ENCODE measurements around the gene SLC39A10.

SLC39A10 gene

GRCh38 chr2:195716466-195716865 lies 59.4 kb downstream of the SLC39A10 start:
- Histone ChIP-seq H3K9ac (ENCODE audit: low read length) (no peak overlapping the region), H4K20me1 (ENCODE audit: insufficient read depth, low read length) (no peaks in the 10 kb centered on the region), H2AFZ (ENCODE audit: low read length) (no peak overlapping the region), H3K4me1 (ENCODE audit: low read length) (no peaks in the 10 kb centered on the region), H3K27ac (ENCODE audit: low read length) (no peak overlapping the region), H3K9me2 (replicated peaks; ENCODE audit: insufficient read depth, low read length) (no peaks in the 10 kb centered on the region), H3K4me2 (ENCODE audit: low read depth, low read length) (no peak overlapping the region), H3K27me3 (replicated peaks; ENCODE audit: insufficient read depth, low read length) (no peaks in the 10 kb centered on the region), H3K36me3 (replicated peaks; ENCODE audit: insufficient read depth, low read length) (peaks cover 4% of the 10 kb centered on the region; the same call in 1 of the 2 replicates), H3K79me2 (ENCODE audit: low read length) (no peaks in the 10 kb centered on the region), H3K9me3 (replicated peaks; ENCODE audit: insufficient read depth, low read length) (no peaks in the 10 kb centered on the region), H3K4me3 (ENCODE audit: low read length) (no peak overlapping the region), H3F3A (ENCODE audit: insufficient read depth, low read length) (no peaks in the 10 kb centered on the region)
- DNase-seq: no peak
- no peak for TF ChIP-seq EZH2 (optimal IDR thresholded peaks at IDR 0.05; ENCODE audit: low read depth, low read length)
- TF ChIP-seq, protein P1, sequence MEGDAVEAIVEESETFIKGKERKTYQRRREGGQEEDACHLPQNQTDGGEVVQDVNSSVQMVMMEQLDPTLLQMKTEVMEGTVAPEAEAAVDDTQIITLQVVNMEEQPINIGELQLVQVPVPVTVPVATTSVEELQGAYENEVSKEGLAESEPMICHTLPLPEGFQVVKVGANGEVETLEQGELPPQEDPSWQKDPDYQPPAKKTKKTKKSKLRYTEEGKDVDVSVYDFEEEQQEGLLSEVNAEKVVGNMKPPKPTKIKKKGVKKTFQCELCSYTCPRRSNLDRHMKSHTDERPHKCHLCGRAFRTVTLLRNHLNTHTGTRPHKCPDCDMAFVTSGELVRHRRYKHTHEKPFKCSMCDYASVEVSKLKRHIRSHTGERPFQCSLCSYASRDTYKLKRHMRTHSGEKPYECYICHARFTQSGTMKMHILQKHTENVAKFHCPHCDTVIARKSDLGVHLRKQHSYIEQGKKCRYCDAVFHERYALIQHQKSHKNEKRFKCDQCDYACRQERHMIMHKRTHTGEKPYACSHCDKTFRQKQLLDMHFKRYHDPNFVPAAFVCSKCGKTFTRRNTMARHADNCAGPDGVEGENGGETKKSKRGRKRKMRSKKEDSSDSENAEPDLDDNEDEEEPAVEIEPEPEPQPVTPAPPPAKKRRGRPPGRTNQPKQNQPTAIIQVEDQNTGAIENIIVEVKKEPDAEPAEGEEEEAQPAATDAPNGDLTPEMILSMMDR (IDR thresholded peaks at IDR 0.05; ENCODE audit: low read length): no peak
- TF ChIP-seq EZH2phosphoT487 (IDR thresholded peaks at IDR 0.05; ENCODE audit: low read length): no peak

GRCh38 chr2:195721042-195721441 lies 64.0 kb downstream of the SLC39A10 start:
- no peaks in the 10 kb centered on the region for H3F3A ChIP-seq (ENCODE audit: insufficient read depth, low read length)
- H3K4me3 ChIP-seq (ENCODE audit: low read length): no peak overlapping the region
- H3K27me3 ChIP-seq (replicated peaks; ENCODE audit: insufficient read depth, low read length): no peaks in the 10 kb centered on the region
- H3K79me2 ChIP-seq (ENCODE audit: low read length): no peaks in the 10 kb centered on the region
- H3K27ac ChIP-seq (ENCODE audit: low read length): no peak overlapping the region
- H3K36me3 ChIP-seq (replicated peaks; ENCODE audit: insufficient read depth, low read length): no peaks in the 10 kb centered on the region; the same call in 1 of the 2 replicates
- no peaks in the 10 kb centered on the region for H3K9me2 ChIP-seq (replicated peaks; ENCODE audit: insufficient read depth, low read length)
- DNase-seq: no peak
- H3K9me3 ChIP-seq (replicated peaks; ENCODE audit: insufficient read depth, low read length): no peaks in the 10 kb centered on the region
- TF ChIP-seq EZH2 (optimal IDR thresholded peaks at IDR 0.05; ENCODE audit: low read depth, low read length) (no peak), EZH2phosphoT487 (IDR thresholded peaks at IDR 0.05; ENCODE audit: low read length) (no peak)
- TF ChIP-seq, protein P1 (IDR thresholded peaks at IDR 0.05; ENCODE audit: low read length): no peak
- no peak overlapping the region for H2AFZ ChIP-seq (ENCODE audit: low read length)
- no peak overlapping the region for H3K9ac ChIP-seq (ENCODE audit: low read length)
- no peaks in the 10 kb centered on the region for H4K20me1 ChIP-seq (ENCODE audit: insufficient read depth, low read length)
- H3K4me2 ChIP-seq (ENCODE audit: low read depth, low read length): no peak overlapping the region
- H3K4me1 ChIP-seq (ENCODE audit: low read length): no peaks in the 10 kb centered on the region

GRCh38 chr2:195722075-195722474 lies 65.0 kb downstream of the SLC39A10 start:
- Histone ChIP-seq H3K9ac (ENCODE audit: low read length) (no peak overlapping the region), H3K9me2 (replicated peaks; ENCODE audit: insufficient read depth, low read length) (no peaks in the 10 kb centered on the region), H3K4me1 (ENCODE audit: low read length) (no peaks in the 10 kb centered on the region), H4K20me1 (ENCODE audit: insufficient read depth, low read length) (no peaks in the 10 kb centered on the region), H3K4me2 (ENCODE audit: low read depth, low read length) (no peak overlapping the region), H3K4me3 (ENCODE audit: low read length) (no peak overlapping the region), H3K27me3 (replicated peaks; ENCODE audit: insufficient read depth, low read length) (no peaks in the 10 kb centered on the region), H2AFZ (ENCODE audit: low read length) (no peak overlapping the region), H3K27ac (ENCODE audit: low read length) (no peak overlapping the region), H3K79me2 (ENCODE audit: low read length) (no peaks in the 10 kb centered on the region), H3K9me3 (replicated peaks; ENCODE audit: insufficient read depth, low read length) (no peaks in the 10 kb centered on the region), H3K36me3 (replicated peaks; ENCODE audit: insufficient read depth, low read length) (no peaks in the 10 kb centered on the region; the same call in 1 of the 2 replicates), H3F3A (ENCODE audit: insufficient read depth, low read length) (no peaks in the 10 kb centered on the region)
- no peak for DNase-seq
- TF ChIP-seq, protein P1 (IDR thresholded peaks at IDR 0.05; ENCODE audit: low read length): no peak
- no peak for TF ChIP-seq EZH2 (optimal IDR thresholded peaks at IDR 0.05; ENCODE audit: low read depth, low read length)
- no peak for TF ChIP-seq EZH2phosphoT487 (IDR thresholded peaks at IDR 0.05; ENCODE audit: low read length)

Data from MM.1S (cell line).